Gastrocnemius medialis (tissue), 4 donors: Measurements from ENCODE around the gene PDE3B. TPM values are rescaled to one million over a fixed set of nuclear protein-coding genes. Genes with fewer than 3 reads are reported as not detected.

ENCODE experiments used
- ATAC-seq, 2 donors: fragments of 150-250 bp; one replicate each; pipeline ENCODE4 v1.9.1; 2016
- DNase-seq, 2 donors: peaks; one replicate each; pipeline ENCODE4 v3.0.0-alpha.2; 2019
- H3K27ac ChIP-seq, 4 donors: fragments of 200-600 bp; sonication (generic); 1 replicate in 1 of 4; 2 replicates in 3 of 4; pipeline ENCODE4 v1.5.1; 2016 to 2018; ENCODE audit warnings: mild to moderate bottlenecking in 2 of 4, moderate library complexity in 1 of 4
- H3K27me3 ChIP-seq, 3 donors: fragments of 200-600 bp; sonication (generic) in 2 of 3; 1 replicate in 1 of 3; 2 replicates in 2 of 3; pipeline versions ENCODE4 v1.5.1 to v1.6.0; 2016 to 2019; ENCODE audit warnings: mild to moderate bottlenecking in 1 of 3, moderate library complexity in 1 of 3
- H3K36me3 ChIP-seq, 2 donors: fragments of 200-600 bp; sonication (generic) in 1 of 2; one replicate each; pipeline ENCODE4 v1.5.1; 2017 to 2018
- H3K4me1 ChIP-seq, 2 donors: fragments of 200-600 bp; sonication (generic) in 1 of 2; one replicate each; pipeline ENCODE4 v1.5.1; 2016 to 2017; ENCODE audit warnings: mild to moderate bottlenecking in 2 of 2
- H3K4me3 ChIP-seq, 4 donors: fragments of 200-600 bp; sonication (generic) in 3 of 4; 1 replicate in 1 of 4; 2 replicates in 3 of 4; pipeline ENCODE4 v1.5.1; 2016 to 2019; ENCODE audit warnings: mild to moderate bottlenecking in 2 of 4
- H3K9me3 ChIP-seq, 3 donors: fragments of 200-600 bp; sonication (generic) in 2 of 3; 1 replicate in 1 of 3; 2 replicates in 2 of 3; pipeline ENCODE4 v1.5.1; 2016 to 2019
- CTCF ChIP-seq, 5 experiments: fragments of 450-650 bp in 3 of 5; fragments of 200-600 bp in 2 of 5; sonication (generic) in 2 of 5; IDR thresholded peaks in 4 of 5; conservative IDR thresholded peaks in 1 of 5; 1 replicate in 4 of 5; 2 replicates in 1 of 5; pipeline ENCODE4 v1.5.1; 2016 to 2019; ENCODE audit warnings: antibody characterized with exemption in 5 of 5, mild to moderate bottlenecking in 3 of 5, moderate library complexity in 3 of 5
- POLR2A ChIP-seq, 2 donors: fragments of 450-650 bp; IDR thresholded peaks; one replicate each; pipeline ENCODE4 v1.6.1; 2017; ENCODE audit warnings: antibody characterized with exemption in 2 of 2, mild to moderate bottlenecking in 2 of 2, moderate library complexity in 2 of 2
- in situ Hi-C, 4 donors: fragments of 200-750 bp; cut with MboI; loops; one replicate each; pipeline versions ENCODE4 v1.15.0 to v1.8.0; 2017; ENCODE audit warnings: low sequenced_read_pairs in 4 of 4
- intact Hi-C: fragments of 100-400 bp; cut with DNase I; formaldehyde crosslinking; loops from one replicate; pipeline ENCODE4 v1.15.1; 2023; ENCODE audit warnings: low total_unique reads
- total RNA-seq, 4 donors: library from RNA; depleted of rRNA; stranded (reverse); fragments of >200 nt; gene quantifications; one replicate each; pipeline versions ENCODE4 v1.1.0 to v1.2.3, GENCODE V29; 2016

PDE3B gene
- total RNA-seq, 4 donors from 2014 or later: 0.39 to 1.1 (median 0.76) TPM

GRCh38 chr11:14764179-14764578, 120.6 kb downstream of the PDE3B start:
- H3K4me1 ChIP-seq: no peaks in the 10 kb centered on the region
- H3K27ac ChIP-seq: no peak overlapping the region
- no peaks in the 10 kb centered on the region for H3K36me3 ChIP-seq
- H3K27me3 ChIP-seq: no peaks in the 10 kb centered on the region
- intact Hi-C loops: no loop called here
- DNase-seq: no peak
- in situ Hi-C loops: no loop called here
- TF ChIP-seq CTCF (IDR thresholded peaks at IDR 0.05 in 4 of 5, conservative IDR thresholded peaks at IDR 0.05 in 1 of 5) (no peak), POLR2A (IDR thresholded peaks at IDR 0.05) (no peak)
- ATAC-seq: no peak
- H3K9me3 ChIP-seq: no peaks in the 10 kb centered on the region
- H3K4me3 ChIP-seq: no peak overlapping the region

- ATAC-seq: no peak
- Histone ChIP-seq H3K9me3 (no peaks in the 10 kb centered on the region), H3K27me3 (no peaks in the 10 kb centered on the region), H3K27ac (no peak overlapping the region), H3K4me3 (no peak overlapping the region), H3K4me1 (no peaks in the 10 kb centered on the region), H3K36me3 (no peaks in the 10 kb centered on the region)
- no peak for DNase-seq
- intact Hi-C loops (no loop called here), in situ Hi-C loops (no loop called here)
- TF ChIP-seq CTCF (IDR thresholded peaks at IDR 0.05 in 4 of 5, conservative IDR thresholded peaks at IDR 0.05 in 1 of 5): no peak
- no peak for TF ChIP-seq POLR2A (IDR thresholded peaks at IDR 0.05)
Observed at GRCh38 chr11:14764579-14765527, 121.2 kb downstream of the PDE3B start.

- Histone ChIP-seq H3K36me3 (no peaks in the 10 kb centered on the region), H3K4me3 (no peak overlapping the region), H3K27ac (no peak overlapping the region), H3K4me1 (no peaks in the 10 kb centered on the region), H3K27me3 (no peaks in the 10 kb centered on the region), H3K9me3 (no peaks in the 10 kb centered on the region)
- ATAC-seq (no peak), DNase-seq (no peak)
- TF ChIP-seq CTCF (IDR thresholded peaks at IDR 0.05 in 4 of 5, conservative IDR thresholded peaks at IDR 0.05 in 1 of 5): no peak
- TF ChIP-seq POLR2A (IDR thresholded peaks at IDR 0.05): no peak
- intact Hi-C loops (no loop called here), in situ Hi-C loops (no loop called here)
Observed at GRCh38 chr11:14766585-14766984, 123.0 kb downstream of the PDE3B start.

GRCh38 chr11:14768526-14769188, 125.1 kb downstream of the PDE3B start:
- intact Hi-C loops (no loop called here), in situ Hi-C loops (no loop called here)
- H3K4me3 ChIP-seq: no peak overlapping the region
- H3K27ac ChIP-seq: no peak overlapping the region
- TF ChIP-seq POLR2A (IDR thresholded peaks at IDR 0.05): no peak
- TF ChIP-seq CTCF (IDR thresholded peaks at IDR 0.05 in 4 of 5, conservative IDR thresholded peaks at IDR 0.05 in 1 of 5): no peak
- no peaks in the 10 kb centered on the region for H3K9me3 ChIP-seq
- DNase-seq (no peak), ATAC-seq (no peak)
- H3K4me1 ChIP-seq: no peaks in the 10 kb centered on the region
- no peaks in the 10 kb centered on the region for H3K27me3 ChIP-seq
- H3K36me3 ChIP-seq: no peaks in the 10 kb centered on the region
